HEK293 (cell line): ENCODE results near the gene PAQR7.

ENCODE experiments used
- EGR2 ChIP-seq: fragments of 450-650 bp; formaldehyde crosslinking; IDR thresholded peaks from 2 replicates; pipeline ENCODE4 v1.5.1; 2016; ENCODE audit warnings: low read depth, missing biosample characterization, missing genetic modification characterization
- IKZF3 ChIP-seq: fragments of 450-650 bp; IDR thresholded peaks from 2 replicates; pipeline ENCODE4 v1.5.0; 2018; ENCODE audit warnings: missing biosample characterization, mild to moderate bottlenecking, missing genetic modification characterization, moderate library complexity
- SETDB1 ChIP-seq: IDR thresholded peaks from one replicate; pipeline ENCODE4 v1.6.1; 2017; ENCODE audit warnings: mild to moderate bottlenecking, low read length, moderate library complexity, mixed read lengths; ENCODE audit not compliant: insufficient read length
- WT1 ChIP-seq: fragments of 450-650 bp; formaldehyde crosslinking; IDR thresholded peaks from 2 replicates; pipeline ENCODE4 v1.5.1; 2016; ENCODE audit warnings: missing biosample characterization, missing genetic modification characterization
- ZBTB8A ChIP-seq: fragments of 450-650 bp; formaldehyde crosslinking; IDR thresholded peaks from 2 replicates; pipeline ENCODE4 v1.5.1; 2016; ENCODE audit warnings: missing biosample characterization, missing genetic modification characterization
- ZNF146 ChIP-seq: fragments of 450-650 bp; formaldehyde crosslinking; IDR thresholded peaks from 2 replicates; pipeline ENCODE4 v1.5.1; 2016; ENCODE audit warnings: missing biosample characterization, missing genetic modification characterization
- ZNF239 ChIP-seq: fragments of 450-650 bp; formaldehyde crosslinking; IDR thresholded peaks from 2 replicates; pipeline ENCODE4 v1.5.1; 2016; ENCODE audit warnings: missing biosample characterization, missing genetic modification characterization
- ZNF24 ChIP-seq: fragments of 450-650 bp; formaldehyde crosslinking; IDR thresholded peaks from 2 replicates; pipeline ENCODE4 v1.5.1; 2016; ENCODE audit warnings: missing biosample characterization, missing genetic modification characterization
- ZNF629 ChIP-seq: fragments of 450-650 bp; formaldehyde crosslinking; IDR thresholded peaks from 2 replicates; pipeline ENCODE4 v1.5.1; 2017; ENCODE audit warnings: missing biosample characterization, missing genetic modification characterization
- ZNF670 ChIP-seq: fragments of 450-650 bp; formaldehyde crosslinking; IDR thresholded peaks from 2 replicates; pipeline ENCODE4 v1.5.1; 2016; ENCODE audit warnings: missing biosample characterization, missing genetic modification characterization, low read depth
- ZNF785 ChIP-seq: fragments of 450-650 bp; formaldehyde crosslinking; IDR thresholded peaks from 2 replicates; pipeline ENCODE4 v1.5.1; 2016; ENCODE audit warnings: missing biosample characterization, missing genetic modification characterization
- ZNF792 ChIP-seq: fragments of 450-650 bp; formaldehyde crosslinking; IDR thresholded peaks from 2 replicates; pipeline ENCODE4 v1.5.1; 2016; ENCODE audit warnings: missing biosample characterization, missing genetic modification characterization
- ZNF837 ChIP-seq: fragments of 450-650 bp; formaldehyde crosslinking; IDR thresholded peaks from 2 replicates; pipeline ENCODE4 v1.5.1; 2016; ENCODE audit warnings: missing biosample characterization, missing genetic modification characterization
- ZSCAN23 ChIP-seq: fragments of 450-650 bp; formaldehyde crosslinking; IDR thresholded peaks from 2 replicates; pipeline ENCODE4 v1.5.1; 2016; ENCODE audit warnings: missing biosample characterization, missing genetic modification characterization
- TF ChIP-seq, protein P1 (sequence below): fragments of 450-650 bp; formaldehyde crosslinking; IDR thresholded peaks from 2 replicates; pipeline ENCODE4 v1.5.1; 2016; ENCODE audit warnings: missing biosample characterization, missing genetic modification characterization
- TF ChIP-seq, protein P2 (sequence below): fragments of 450-650 bp; formaldehyde crosslinking; IDR thresholded peaks from 2 replicates; pipeline ENCODE4 v1.5.1; 2016; ENCODE audit warnings: missing biosample characterization, missing genetic modification characterization
- TF ChIP-seq, protein P3 (sequence below): fragments of 450-650 bp; formaldehyde crosslinking; IDR thresholded peaks from 2 replicates; pipeline ENCODE4 v1.5.1; 2017; ENCODE audit warnings: missing biosample characterization, mild to moderate bottlenecking, missing genetic modification characterization, moderate library complexity
- TF ChIP-seq, protein P4 (sequence below): fragments of 450-650 bp; formaldehyde crosslinking; IDR thresholded peaks from 2 replicates; pipeline ENCODE4 v1.5.1; 2016; ENCODE audit warnings: missing biosample characterization, missing genetic modification characterization
- TF ChIP-seq, protein P5 (sequence below): fragments of 450-650 bp; formaldehyde crosslinking; IDR thresholded peaks from 2 replicates; pipeline ENCODE4 v1.5.1; 2016; ENCODE audit warnings: missing biosample characterization, missing genetic modification characterization
- TF ChIP-seq, protein P6 (sequence below): fragments of 450-650 bp; formaldehyde crosslinking; IDR thresholded peaks from 2 replicates; pipeline ENCODE4 v1.5.1; 2016; ENCODE audit warnings: missing biosample characterization, missing genetic modification characterization
- TF ChIP-seq, protein P7 (sequence below): sonication (generic); formaldehyde crosslinking; IDR thresholded peaks from 2 replicates; pipeline ENCODE4 v1.8.1; 2022; ENCODE audit warnings: mild to moderate bottlenecking, moderate library complexity, missing genetic modification reagents
- TF ChIP-seq, protein P8 (sequence below): fragments of 450-650 bp; formaldehyde crosslinking; IDR thresholded peaks from 2 replicates; pipeline ENCODE4 v1.5.0; 2017; ENCODE audit warnings: missing biosample characterization, missing genetic modification characterization, borderline replicate concordance

Gene PAQR7

DNA sequence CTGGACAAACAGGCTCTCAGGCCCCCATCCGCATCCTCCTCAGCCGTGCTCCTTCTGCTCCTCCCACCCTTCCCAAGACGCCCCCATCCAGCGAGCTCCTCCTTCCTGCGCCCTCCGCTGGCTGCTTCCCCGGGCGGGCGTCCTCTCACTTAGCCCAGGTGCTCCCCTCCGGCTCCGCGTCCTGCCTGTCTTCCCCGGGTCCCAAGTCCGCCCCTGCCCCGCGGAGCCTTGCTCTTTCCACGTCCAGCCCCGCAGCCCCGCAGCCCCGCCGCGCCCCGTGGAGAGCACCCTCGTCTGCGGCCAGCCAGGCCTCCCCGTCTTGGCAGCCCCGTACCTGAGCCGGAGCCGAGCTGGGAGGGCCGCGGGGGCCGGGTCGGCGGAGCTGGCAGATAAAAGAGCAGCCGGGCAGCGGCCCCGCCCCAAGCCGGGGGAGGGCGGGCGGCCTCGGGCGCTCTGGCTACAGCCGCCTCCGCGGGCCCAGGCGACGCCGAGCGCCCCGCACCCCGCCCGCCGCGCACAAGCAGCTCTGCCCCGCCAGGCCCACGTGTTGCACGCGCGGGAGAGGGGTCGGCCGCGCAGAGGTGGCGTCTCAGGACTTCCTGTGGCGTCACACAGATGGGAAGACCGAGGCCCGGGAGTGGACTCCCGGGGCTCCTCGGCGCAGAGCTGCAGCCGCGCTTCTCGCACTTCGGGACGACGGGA is at the start of gene PAQR7 (continued):
- TF ChIP-seq, protein P1, sequence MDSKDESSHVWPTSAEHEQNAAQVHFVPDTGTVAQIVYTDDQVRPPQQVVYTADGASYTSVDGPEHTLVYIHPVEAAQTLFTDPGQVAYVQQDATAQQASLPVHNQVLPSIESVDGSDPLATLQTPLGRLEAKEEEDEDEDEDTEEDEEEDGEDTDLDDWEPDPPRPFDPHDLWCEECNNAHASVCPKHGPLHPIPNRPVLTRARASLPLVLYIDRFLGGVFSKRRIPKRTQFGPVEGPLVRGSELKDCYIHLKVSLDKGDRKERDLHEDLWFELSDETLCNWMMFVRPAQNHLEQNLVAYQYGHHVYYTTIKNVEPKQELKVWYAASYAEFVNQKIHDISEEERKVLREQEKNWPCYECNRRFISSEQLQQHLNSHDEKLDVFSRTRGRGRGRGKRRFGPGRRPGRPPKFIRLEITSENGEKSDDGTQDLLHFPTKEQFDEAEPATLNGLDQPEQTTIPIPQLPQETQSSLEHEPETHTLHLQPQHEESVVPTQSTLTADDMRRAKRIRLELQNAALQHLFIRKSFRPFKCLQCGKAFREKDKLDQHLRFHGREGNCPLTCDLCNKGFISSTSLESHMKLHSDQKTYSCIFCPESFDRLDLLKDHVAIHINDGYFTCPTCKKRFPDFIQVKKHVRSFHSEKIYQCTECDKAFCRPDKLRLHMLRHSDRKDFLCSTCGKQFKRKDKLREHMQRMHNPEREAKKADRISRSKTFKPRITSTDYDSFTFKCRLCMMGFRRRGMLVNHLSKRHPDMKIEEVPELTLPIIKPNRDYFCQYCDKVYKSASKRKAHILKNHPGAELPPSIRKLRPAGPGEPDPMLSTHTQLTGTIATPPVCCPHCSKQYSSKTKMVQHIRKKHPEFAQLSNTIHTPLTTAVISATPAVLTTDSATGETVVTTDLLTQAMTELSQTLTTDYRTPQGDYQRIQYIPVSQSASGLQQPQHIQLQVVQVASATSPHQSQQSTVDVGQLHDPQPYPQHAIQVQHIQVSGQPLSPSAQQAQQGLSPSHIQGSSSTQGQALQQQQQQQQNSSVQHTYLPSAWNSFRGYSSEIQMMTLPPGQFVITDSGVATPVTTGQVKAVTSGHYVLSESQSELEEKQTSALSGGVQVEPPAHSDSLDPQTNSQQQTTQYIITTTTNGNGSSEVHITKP = peak; percentile 49
- TF ChIP-seq IKZF3 (tag by site-specific recombination) = no peak
- no peak for TF ChIP-seq ZNF24
- TF ChIP-seq, protein P2, sequence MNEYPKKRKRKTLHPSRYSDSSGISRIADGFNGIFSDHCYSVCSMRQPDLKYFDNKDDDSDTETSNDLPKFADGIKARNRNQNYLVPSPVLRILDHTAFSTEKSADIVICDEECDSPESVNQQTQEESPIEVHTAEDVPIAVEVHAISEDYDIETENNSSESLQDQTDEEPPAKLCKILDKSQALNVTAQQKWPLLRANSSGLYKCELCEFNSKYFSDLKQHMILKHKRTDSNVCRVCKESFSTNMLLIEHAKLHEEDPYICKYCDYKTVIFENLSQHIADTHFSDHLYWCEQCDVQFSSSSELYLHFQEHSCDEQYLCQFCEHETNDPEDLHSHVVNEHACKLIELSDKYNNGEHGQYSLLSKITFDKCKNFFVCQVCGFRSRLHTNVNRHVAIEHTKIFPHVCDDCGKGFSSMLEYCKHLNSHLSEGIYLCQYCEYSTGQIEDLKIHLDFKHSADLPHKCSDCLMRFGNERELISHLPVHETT (tag by site-specific recombination) = no peak
- TF ChIP-seq ZNF146 (tag by site-specific recombination) = 0 out of 2 replicates have a peak, but pooled peaks have one; percentile 24
- TF ChIP-seq, protein P3, sequence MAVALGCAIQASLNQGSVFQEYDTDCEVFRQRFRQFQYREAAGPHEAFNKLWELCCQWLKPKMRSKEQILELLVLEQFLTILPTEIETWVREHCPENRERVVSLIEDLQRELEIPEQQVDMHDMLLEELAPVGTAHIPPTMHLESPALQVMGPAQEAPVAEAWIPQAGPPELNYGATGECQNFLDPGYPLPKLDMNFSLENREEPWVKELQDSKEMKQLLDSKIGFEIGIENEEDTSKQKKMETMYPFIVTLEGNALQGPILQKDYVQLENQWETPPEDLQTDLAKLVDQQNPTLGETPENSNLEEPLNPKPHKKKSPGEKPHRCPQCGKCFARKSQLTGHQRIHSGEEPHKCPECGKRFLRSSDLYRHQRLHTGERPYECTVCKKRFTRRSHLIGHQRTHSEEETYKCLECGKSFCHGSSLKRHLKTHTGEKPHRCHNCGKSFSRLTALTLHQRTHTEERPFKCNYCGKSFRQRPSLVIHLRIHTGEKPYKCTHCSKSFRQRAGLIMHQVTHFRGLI (tag by site-specific recombination) = no peak
- TF ChIP-seq, protein P4, sequence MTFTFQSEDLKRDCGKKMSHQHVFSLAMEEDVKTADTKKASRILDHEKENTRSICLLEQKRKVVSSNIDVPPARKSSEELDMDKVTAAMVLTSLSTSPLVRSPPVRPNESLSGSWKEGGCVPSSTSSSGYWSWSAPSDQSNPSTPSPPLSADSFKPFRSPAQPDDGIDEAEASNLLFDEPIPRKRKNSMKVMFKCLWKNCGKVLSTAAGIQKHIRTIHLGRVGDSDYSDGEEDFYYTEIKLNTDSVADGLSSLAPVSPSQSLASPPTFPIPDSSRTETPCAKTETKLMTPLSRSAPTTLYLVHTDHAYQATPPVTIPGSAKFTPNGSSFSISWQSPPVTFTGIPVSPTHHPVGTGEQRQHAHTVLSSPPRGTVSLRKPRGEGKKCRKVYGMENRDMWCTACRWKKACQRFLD (tag by site-specific recombination) = no peak
- TF ChIP-seq ZSCAN23 (tag by site-specific recombination) = no peak
- TF ChIP-seq, protein P5, sequence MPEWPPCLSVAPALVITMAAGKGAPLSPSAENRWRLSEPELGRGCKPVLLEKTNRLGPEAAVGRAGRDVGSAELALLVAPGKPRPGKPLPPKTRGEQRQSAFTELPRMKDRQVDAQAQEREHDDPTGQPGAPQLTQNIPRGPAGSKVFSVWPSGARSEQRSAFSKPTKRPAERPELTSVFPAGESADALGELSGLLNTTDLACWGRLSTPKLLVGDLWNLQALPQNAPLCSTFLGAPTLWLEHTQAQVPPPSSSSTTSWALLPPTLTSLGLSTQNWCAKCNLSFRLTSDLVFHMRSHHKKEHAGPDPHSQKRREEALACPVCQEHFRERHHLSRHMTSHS (tag by site-specific recombination) = no peak
- TF ChIP-seq ZNF670 = no peak
- TF ChIP-seq ZBTB8A (tag by site-specific recombination) = peak; percentile 92
- TF ChIP-seq ZNF629 (tag by site-specific recombination) = no peak
- TF ChIP-seq WT1 (tag by site-specific recombination) = peak; percentile 44; the same call in 1 of the 2 replicates
- no peak for TF ChIP-seq ZNF239
- TF ChIP-seq ZNF785 (tag by site-specific recombination) = no peak
- TF ChIP-seq, protein P6, sequence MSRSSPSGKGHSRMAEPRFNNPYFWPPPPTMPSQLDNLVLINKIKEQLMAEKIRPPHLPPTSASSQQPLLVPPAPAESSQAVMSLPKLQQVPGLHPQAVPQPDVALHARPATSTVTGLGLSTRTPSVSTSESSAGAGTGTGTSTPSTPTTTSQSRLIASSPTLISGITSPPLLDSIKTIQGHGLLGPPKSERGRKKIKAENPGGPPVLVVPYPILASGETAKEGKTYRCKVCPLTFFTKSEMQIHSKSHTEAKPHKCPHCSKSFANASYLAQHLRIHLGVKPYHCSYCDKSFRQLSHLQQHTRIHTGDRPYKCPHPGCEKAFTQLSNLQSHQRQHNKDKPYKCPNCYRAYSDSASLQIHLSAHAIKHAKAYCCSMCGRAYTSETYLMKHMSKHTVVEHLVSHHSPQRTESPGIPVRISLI = no peak
- no peak for TF ChIP-seq SETDB1
- TF ChIP-seq ZNF837 = no peak
- TF ChIP-seq ZNF792 = no peak; the same call in 1 of the 2 replicates
- TF ChIP-seq, protein P7, sequence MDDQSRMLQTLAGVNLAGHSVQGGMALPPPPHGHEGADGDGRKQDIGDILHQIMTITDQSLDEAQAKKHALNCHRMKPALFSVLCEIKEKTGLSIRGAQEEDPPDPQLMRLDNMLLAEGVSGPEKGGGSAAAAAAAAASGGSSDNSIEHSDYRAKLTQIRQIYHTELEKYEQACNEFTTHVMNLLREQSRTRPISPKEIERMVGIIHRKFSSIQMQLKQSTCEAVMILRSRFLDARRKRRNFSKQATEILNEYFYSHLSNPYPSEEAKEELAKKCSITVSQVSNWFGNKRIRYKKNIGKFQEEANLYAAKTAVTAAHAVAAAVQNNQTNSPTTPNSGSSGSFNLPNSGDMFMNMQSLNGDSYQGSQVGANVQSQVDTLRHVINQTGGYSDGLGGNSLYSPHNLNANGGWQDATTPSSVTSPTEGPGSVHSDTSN = no peak
- peak; percentile 90 for TF ChIP-seq EGR2 (tag by site-specific recombination)
- TF ChIP-seq, protein P8, sequence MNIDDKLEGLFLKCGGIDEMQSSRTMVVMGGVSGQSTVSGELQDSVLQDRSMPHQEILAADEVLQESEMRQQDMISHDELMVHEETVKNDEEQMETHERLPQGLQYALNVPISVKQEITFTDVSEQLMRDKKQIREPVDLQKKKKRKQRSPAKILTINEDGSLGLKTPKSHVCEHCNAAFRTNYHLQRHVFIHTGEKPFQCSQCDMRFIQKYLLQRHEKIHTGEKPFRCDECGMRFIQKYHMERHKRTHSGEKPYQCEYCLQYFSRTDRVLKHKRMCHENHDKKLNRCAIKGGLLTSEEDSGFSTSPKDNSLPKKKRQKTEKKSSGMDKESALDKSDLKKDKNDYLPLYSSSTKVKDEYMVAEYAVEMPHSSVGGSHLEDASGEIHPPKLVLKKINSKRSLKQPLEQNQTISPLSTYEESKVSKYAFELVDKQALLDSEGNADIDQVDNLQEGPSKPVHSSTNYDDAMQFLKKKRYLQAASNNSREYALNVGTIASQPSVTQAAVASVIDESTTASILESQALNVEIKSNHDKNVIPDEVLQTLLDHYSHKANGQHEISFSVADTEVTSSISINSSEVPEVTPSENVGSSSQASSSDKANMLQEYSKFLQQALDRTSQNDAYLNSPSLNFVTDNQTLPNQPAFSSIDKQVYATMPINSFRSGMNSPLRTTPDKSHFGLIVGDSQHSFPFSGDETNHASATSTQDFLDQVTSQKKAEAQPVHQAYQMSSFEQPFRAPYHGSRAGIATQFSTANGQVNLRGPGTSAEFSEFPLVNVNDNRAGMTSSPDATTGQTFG (tag by site-specific recombination) = no peak
